Activated CD8-positive, alpha-beta memory T cell treated with anti-CD3 and anti-CD28 coated beads, Interleukin-2, amount 50 U/mL, for 24 hours (primary cell): ENCODE measurements around the gene SLC29A3.

Experiments
- DNase-seq: peaks from one replicate; pipeline ENCODE4 v3.0.0-alpha.2; 2020; ENCODE audit errors: extremely low read depth

The SLC29A3 gene

GRCh38 chr10:71369602-71370001, 50.5 kb downstream of the SLC29A3 start:
- DNase-seq, result no peak

- DNase-seq, result no peak
Measured at GRCh38 chr10:71370031-71370430, 51.0 kb downstream of the SLC29A3 start.

DNA sequence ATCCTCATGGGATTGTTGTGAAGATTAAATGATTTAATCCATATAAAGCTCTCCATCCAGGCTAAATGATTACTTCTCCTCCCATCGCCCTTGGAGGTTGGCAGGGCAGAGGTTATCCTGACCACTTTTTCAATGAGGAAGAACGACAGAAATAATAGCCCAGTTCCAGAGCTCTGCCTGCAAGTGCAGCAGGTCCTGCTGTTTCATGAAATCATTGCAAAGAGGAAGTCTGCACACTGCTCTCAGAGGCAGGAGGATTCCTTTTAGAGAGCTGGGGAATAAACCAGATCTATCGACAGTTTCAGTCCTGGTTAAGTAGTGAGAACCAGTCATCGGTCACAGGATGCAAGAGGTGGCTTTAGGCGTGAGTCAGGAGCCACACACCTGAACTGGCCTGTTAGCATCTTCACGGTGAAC, 52.7 kb downstream of the SLC29A3 start:
- DNase-seq, result no peak

- no peak for DNase-seq
Measured at GRCh38 chr10:71372882-71373495, 53.9 kb downstream of the SLC29A3 start.

DNA sequence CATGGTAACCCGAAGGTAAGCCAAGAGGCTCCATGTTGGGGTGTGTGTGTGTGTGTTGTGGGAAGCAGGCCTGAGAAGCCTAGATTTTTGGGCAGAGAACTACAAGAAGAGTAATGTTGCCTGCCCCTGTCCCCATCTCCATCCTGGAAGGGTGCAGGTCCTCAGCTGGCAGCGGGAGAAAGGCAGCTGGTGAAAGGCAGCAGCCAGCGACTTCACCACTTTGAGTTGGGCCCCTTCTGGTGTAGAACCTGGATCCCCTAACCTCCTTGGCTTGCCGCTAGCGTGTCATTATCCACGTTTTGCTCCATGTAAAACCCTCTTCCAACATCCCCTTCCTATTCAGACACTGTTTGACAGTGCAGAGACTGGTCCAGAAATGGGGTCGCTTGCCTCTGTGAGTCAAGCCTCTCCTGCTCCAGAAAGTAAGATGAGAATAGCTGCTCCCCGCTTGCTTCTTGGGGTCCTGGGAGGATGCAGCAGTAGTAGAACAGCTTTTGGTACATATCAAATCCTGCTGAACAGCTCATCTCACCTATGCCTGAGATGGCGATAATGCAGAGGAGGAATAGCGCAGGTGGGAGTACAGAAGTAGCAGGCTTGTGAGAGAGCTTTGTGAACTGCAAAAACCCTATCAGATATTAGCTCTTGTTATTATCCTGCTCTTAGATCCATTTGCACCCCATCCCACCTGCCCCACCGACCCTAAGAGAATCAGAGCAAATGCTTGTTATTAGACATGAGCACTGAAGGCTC, 55.6 kb downstream of the SLC29A3 start:
- no peak for DNase-seq

DNA sequence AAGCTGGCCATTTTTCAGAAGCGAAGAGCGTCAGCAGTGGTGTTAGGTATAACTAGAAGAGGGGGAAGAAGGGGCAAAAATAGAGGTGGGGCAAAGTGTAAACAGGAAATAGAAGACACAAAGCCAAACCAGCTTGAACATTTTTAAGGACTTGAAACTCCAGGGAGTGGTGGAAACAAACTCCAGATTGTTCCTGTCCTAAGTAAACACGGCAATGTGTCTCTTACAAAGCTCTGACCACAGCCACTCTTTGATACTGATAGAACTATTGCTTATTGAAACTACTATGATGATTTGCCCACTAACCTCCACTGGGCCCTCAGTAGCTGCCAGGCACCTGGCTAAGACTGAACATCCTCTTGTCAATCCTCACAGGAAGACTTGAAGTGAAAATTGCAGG, 56.9 kb downstream of the SLC29A3 start:
- no peak for DNase-seq

- no peak for DNase-seq
Measured at GRCh38 chr10:71378336-71379117, 59.5 kb downstream of the SLC29A3 start.

DNA sequence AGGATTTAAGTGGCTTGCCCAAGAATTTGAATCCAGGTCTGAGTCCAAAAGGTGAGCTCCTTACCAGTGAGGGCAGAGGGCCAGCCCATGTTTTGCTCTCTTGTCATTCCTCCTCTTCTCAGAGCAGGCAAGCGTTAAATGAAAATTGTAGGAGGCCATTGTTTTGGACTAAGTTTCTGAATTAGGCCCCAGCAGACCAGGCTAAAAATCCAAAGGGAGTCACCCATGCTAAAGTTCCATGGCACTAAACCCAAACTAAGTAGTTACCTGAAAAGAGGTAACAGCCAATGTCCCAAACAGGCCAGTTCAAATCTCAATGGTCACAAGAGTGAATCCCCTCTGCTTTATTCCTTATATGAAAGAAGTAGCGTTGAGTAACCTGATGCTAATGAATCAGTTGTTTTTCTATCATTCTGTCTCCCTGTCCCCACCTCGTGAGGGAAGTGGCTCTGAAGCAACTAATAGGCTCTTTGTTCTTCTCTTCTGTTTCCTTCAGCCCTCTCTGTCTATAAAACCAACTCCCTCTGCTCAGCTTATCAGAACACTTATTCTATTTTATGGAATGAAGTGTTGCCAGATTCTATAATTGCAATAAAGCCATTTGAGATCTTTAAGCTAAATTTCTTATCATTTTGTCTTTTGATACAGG, 60.2 kb downstream of the SLC29A3 start:
- no peak for DNase-seq

DNA sequence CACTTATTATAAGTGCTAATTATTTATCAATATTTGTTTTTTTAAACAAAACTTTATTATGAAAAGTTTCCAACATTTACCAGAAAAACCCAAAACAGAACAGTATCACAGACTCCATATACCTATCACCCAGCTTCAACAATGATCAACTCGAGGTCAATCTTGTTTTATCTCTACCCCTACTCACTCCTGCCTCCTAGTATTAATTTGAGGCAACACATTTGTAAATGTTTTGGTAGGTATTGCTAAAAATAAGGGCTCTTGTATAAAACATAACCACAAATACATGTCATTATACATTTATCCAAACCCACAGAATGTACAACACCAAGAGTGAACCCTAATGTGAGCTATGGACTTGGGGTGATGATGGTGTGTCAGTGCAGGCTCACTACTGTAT, 61.8 kb downstream of the SLC29A3 start:
- DNase-seq, result no peak

DNA sequence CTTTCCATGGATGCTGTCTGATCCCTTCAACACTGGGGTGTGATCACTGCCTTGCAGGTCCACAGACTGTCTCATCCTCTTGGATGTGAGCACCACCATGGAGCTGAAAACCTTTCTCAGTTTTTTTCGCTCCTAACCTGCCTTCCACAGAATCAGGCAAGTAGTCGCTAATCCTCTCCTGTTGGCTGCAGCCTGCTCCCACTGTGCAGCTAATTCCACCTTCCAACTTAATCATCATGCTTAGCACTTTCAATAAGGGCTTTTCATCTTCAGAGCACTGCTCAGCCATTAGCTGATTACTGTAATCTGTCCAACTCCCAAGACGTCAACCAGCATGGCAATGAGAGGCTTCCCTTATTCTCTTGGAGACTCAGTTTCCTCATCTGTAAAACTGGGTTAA, 62.6 kb downstream of the SLC29A3 start:
- no peak for DNase-seq

- no peak for DNase-seq
Measured at GRCh38 chr10:71382028-71382427, 63.0 kb downstream of the SLC29A3 start.

DNA sequence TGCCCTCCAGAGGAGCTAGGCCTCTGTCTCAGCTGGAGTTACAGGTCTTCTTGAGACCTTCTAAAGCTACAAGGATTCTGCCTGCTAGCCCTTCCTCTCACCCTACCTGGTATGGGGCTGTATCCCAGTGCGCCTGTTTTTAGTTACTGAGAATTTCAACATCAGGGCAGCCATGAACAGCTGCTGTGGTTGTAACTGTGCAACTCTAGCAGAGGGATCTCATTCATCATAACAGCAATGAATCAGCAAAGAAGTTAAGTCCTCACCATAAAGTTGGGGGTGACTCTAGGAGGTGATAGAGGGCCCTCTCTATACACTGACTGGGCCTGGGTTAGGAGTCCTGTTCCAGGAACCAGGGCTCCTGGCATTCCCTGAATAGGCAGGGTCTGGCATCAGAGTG, 63.7 kb downstream of the SLC29A3 start:
- no peak for DNase-seq

GRCh38 chr10:71383972-71384687, 65.1 kb downstream of the SLC29A3 start:
- DNase-seq, result peak; percentile 37

DNA sequence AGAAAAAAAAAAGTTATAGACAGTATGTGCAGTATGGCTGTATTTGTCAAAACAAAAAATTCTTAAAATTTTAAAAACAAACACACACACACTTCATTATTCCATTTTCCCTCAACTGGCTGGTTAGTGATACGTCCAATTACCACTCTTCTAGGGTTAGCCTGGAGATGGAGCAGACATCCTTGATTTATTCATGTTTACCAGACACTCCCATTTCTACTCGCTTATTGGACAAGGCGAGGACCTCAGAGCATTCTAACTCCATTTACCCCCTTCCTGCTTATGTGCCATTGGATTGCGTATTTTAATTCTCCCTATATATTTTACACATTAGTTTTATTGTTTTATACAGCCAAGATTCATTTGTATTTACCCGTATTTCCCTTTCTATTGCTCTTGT, 69.1 kb downstream of the SLC29A3 start:
- no peak for DNase-seq

- no peak for DNase-seq
Measured at GRCh38 chr10:71388583-71389310, 69.7 kb downstream of the SLC29A3 start.

DNA sequence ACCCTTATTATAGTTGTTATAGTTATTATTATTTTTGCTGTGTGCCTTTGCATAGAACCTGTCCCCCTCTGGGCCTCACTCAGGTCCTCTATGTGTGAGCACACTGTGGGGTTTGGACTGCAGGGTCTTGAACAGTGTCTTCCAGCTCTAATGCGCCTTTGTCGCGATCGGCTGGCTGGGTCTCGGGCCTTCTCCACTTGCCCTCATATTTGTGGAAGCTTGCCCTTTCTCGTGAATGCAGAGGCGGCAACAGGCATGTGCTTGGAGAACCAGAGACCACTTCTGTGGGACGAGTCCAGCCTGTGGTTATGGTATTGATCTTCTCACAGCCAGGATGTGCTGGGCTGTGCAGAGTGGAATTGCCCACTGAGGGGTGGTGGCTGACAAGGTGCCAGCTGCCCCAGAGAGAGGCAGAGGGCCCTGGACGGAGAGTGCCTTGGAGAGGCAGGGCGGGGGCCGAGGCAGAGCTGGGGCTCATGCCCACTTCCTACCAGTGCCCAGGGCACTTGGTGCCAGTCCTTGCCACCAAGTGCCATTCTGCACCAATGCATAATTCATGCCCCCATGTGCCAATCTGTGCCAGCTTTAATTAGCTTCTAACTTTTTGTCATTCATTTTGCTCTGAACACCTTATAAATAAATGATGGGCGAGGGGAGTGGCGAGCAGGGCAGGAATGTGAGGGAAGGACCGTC, 70.9 kb downstream of the SLC29A3 start:
- DNase-seq, result no peak

DNA sequence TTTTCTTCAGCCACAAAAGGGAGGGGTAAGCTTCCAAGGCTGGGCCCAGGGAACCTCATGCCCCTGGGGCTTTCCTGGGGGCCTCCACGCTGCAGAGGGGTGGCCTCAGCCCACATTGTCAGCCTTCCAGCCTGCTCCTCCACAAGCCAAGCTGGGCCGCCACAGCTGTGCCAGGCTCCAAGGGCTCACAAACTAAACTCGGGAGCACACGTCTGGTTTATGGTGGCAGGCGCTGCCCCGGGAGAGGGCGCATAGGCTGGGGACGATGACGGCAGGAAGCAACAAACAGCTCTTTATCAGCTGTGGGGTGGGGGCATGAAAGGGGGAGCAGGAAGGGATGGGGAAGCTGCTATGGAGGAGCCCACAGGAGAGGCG, 71.4 kb downstream of the SLC29A3 start:
- DNase-seq, result no peak

GRCh38 chr10:71390921-71391690, 72.0 kb downstream of the SLC29A3 start:
- DNase-seq, result no peak

- DNase-seq, result no peak
Measured at GRCh38 chr10:71391701-71392100, 72.6 kb downstream of the SLC29A3 start.

GRCh38 chr10:71392292-71392691, 73.2 kb downstream of the SLC29A3 start:
- DNase-seq, result no peak
